ENCODE data around the gene FMN1.

FMN1 gene

DNA sequence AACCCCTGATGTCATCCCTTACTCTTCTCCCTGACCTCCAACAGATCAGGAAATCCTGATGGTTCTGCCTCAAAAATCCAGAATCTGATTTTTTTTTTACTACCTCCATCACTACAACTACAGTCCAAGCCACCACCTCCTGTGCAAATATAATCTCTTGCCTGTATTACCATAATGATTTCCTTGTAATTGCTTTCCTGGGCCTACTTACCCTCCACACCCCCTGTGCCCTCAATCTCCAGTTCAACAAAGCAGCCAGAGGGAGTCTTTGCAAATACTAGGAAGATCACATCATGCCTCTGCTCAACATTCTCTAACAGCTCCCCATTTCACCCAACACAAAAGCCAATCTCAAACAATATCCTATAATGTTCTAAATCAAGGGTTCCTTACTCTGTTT lies 159.9 kb downstream of the FMN1 start:
- TF ChIP-seq, protein P1, sequence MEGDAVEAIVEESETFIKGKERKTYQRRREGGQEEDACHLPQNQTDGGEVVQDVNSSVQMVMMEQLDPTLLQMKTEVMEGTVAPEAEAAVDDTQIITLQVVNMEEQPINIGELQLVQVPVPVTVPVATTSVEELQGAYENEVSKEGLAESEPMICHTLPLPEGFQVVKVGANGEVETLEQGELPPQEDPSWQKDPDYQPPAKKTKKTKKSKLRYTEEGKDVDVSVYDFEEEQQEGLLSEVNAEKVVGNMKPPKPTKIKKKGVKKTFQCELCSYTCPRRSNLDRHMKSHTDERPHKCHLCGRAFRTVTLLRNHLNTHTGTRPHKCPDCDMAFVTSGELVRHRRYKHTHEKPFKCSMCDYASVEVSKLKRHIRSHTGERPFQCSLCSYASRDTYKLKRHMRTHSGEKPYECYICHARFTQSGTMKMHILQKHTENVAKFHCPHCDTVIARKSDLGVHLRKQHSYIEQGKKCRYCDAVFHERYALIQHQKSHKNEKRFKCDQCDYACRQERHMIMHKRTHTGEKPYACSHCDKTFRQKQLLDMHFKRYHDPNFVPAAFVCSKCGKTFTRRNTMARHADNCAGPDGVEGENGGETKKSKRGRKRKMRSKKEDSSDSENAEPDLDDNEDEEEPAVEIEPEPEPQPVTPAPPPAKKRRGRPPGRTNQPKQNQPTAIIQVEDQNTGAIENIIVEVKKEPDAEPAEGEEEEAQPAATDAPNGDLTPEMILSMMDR (IDR thresholded peaks at IDR 0.05): no peak

DNA sequence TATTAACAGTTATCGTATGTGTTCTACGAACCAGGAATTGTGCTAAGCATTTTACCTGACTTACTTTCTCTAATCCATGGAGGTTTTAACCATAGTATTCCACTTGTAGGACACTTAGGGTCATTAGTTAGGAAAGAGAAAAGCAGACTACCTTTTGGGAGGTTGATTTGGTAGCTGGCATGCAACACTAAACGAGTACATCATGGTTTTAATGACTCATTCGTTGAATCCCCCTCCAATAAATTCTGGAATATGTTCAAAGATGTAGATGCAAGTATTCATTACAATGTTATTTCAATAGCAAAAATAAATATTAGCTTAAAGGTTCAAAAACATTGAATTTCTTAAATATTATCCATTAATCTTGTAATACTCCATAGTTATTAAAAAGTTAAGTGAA lies 162.5 kb downstream of the FMN1 start:
- TF ChIP-seq, protein P1 (IDR thresholded peaks at IDR 0.05): no peak

DNA sequence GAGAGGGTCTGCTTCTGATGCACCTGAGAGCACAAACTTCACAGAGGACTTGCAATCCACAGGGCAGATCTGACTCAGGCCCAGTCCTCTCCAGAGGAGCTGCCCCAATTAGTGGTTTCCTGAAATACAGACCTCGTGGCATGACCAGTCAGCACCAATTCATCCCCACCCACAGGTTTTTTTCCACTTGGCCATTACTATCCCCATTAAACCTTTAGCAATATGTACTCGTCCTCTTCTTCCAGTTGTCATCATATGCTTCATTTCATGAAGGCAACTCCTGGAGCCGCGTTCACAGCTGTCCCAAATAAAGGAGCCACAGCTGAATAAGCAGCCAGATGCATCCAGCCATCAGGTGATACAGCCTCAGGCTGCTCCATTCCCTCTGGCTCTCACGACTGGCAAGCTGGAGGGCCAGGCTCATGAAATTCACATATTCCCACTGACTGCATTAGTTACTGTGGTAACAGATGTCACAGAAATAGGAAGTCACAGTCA lies 163.1 kb downstream of the FMN1 start:
- TF ChIP-seq, protein P1 (IDR thresholded peaks at IDR 0.05): no peak

DNA sequence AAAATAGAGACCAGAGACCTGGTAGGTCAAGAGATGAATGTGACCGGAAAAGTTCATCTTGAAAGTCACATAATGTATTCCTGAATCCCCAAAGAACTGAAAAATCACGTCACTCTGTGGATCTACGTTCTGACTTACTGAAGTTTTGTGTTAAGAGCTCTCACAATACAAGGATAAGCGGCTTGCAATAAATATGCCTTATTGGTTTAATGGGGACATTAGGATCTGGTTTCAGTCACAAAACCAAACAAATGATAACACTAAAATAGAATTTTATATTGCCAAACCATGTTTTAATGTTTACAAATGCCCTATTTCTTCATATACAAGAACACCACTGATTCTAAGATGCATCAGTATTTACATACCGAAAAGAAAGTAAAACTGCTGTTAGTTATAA lies 164.2 kb downstream of the FMN1 start:
- TF ChIP-seq, protein P1 (IDR thresholded peaks at IDR 0.05): no peak

DNA sequence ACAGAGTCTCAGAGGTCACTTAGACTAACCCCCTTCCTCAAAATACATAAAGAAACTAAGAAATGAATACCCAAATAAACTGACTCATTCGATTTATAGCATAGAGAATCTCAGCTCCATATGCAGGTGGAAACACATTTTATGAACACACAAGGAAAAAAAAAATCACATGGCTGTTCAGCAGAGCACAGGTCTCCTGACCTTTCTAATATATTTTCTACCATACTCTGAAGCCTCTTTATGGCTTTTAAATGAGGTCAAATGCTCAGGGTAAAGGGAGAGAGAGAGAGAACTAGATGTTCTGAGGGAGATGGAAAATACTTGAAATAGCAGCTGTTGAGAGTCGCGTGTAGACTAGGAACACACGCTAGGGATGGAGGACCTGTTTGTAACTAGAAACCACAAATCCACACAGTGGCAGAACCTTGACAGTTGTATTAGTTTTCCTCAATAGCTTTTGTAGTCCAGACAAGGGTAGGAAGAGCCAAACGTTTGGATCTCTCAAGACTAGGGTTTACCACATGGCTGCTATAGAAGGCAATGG lies 165.3 kb downstream of the FMN1 start:
- TF ChIP-seq, protein P1 (IDR thresholded peaks at IDR 0.05): no peak

DNA sequence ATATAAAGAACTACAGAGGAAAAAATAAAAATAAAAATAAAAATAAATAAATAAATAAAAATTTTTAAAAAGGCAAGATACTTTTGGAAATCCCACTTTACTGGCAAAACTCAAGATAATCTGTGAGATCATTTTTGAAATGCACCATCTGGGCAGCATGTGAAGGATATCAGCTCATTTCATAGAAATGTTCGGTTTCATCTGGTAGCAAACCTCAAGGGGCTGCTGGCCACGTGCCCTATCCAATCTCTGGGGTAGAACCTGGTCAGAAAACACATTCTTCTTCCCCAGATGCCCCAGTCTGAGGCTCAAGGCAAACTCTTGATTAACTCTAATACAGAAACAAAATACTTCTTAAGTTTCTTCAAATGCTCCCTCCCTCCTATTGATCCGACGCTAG lies 166.0 kb downstream of the FMN1 start:
- TF ChIP-seq, protein P1 (IDR thresholded peaks at IDR 0.05): no peak

DNA sequence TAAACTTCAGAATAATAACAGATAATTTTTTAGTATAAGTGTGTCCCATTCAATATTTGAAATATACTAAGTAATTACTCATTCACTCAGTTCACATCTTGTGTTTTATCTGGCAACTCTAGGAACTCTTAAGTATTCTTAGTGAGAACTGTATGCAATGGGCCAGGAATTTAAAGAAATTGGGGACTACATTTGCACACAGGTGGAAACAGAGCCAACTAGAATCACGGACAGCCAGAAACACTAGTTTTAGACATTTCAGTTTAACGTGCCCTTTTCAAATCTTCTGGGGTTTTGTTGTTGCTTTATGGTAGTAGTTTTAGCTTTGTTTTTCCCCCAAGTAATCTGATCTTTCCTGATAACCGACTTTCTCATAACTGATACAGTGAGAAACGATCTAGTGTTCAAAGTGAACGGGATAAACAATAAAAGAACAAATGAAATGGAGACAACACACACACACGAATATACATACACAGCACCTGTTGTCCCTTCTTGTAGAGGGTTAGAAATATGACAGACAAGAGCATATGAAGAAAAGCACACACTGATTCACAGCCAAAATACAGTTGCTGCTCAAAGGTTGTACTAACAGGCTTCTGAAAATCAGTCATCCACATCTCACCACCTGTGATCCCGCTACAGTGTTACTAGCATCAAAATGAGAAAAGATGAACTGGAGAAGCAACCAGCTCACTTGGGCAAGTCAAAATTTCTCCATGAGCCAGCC lies 167.0 kb downstream of the FMN1 start:
- TF ChIP-seq, protein P1 (IDR thresholded peaks at IDR 0.05): no peak
